ENCODE results near the gene SLC25A31.

The SLC25A31 gene

DNA sequence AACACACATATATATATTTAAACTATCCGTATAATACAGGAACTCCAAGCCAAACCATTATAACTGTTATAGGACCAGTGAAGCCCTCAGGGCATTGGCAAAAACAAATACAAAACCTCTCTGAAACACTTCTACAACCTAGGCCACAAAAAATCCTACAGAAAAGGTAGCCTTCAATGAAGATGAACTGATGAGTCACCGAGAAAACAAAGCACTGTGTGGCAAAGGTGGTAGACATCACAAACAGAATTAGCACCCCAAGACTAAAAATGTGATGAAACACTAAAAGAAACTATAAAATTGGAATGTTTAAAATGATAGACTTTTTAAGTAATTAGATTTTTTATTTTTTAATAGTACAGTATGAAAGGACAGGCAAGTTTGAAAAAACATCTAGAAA lies 46.4 kb downstream of the SLC25A31 start:
- TF ChIP-seq, protein P1, sequence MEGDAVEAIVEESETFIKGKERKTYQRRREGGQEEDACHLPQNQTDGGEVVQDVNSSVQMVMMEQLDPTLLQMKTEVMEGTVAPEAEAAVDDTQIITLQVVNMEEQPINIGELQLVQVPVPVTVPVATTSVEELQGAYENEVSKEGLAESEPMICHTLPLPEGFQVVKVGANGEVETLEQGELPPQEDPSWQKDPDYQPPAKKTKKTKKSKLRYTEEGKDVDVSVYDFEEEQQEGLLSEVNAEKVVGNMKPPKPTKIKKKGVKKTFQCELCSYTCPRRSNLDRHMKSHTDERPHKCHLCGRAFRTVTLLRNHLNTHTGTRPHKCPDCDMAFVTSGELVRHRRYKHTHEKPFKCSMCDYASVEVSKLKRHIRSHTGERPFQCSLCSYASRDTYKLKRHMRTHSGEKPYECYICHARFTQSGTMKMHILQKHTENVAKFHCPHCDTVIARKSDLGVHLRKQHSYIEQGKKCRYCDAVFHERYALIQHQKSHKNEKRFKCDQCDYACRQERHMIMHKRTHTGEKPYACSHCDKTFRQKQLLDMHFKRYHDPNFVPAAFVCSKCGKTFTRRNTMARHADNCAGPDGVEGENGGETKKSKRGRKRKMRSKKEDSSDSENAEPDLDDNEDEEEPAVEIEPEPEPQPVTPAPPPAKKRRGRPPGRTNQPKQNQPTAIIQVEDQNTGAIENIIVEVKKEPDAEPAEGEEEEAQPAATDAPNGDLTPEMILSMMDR (IDR thresholded peaks at IDR 0.05; ENCODE audit: insufficient read depth, missing control alignments) = no peak
- DNase-seq (ENCODE audit: insufficient read length, low spot score) (no peak), FAIRE-seq (no peak)

DNA sequence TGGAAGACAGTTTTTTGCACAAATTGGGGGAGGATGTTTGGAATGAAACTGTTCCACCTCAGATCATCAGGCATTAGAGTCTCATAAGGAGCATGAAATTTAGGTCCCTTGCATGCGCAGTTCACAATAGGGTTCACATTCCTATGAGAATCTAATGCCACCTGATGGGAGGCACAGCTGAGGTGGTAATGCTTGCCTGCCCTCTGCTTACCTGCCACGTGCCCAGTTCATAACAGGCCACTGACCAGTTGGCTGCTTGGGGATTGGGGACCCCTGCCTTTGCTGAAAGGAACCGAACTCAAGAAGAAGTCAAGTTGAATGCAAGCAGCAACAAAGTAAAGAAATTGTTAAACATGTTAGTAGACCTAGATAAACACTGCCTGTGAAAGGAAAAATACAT lies 47.3 kb downstream of the SLC25A31 start:
- FAIRE-seq (no peak), DNase-seq (ENCODE audit: insufficient read length, low spot score) (no peak)
- TF ChIP-seq, protein P1 (IDR thresholded peaks at IDR 0.05; ENCODE audit: insufficient read depth, missing control alignments) = no peak

DNA sequence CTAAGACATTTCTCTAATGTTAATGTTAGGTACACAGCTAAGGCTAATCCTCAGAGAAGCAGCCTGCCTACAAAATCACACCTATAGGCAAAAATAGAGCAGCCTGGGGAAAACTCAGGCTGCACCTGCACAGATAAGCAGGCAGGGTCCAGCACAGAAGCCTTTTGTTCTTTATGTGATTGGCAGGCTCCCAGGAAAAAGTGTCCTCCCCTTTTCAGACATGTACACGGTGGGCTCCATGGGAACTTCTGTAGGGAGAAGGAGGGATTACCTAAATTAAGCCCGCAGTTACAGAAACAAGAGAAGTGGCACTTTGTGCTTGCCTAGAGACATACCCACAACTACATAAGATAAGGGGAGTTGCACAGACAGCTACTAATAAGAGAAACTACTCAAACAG lies 47.9 kb downstream of the SLC25A31 start:
- TF ChIP-seq, protein P1 (IDR thresholded peaks at IDR 0.05; ENCODE audit: insufficient read depth, missing control alignments) = no peak
- DNase-seq (ENCODE audit: insufficient read length, low spot score) (no peak), FAIRE-seq (no peak)

DNA sequence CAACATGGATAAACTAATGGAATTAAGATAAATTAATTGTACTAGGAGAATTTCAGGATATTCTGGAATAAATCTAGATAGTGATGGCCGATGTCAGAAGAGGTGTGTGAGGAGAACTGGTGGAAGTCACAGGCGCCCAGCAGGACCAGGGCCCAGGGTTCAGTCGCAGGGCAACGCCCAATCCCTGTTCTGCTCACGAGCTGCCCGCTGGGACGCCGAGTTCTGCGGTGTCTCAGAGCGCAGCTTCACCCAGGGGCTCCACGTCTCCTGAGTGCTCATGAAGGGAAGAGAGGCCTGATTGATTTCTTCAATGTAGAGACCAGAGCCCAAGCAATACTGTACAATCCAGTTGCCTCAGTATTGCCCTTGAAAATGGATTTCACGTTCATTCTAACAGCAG lies 50.4 kb downstream of the SLC25A31 start:
- no peak for FAIRE-seq
- TF ChIP-seq, protein P1 (IDR thresholded peaks at IDR 0.05; ENCODE audit: insufficient read depth, missing control alignments) = no peak

DNA sequence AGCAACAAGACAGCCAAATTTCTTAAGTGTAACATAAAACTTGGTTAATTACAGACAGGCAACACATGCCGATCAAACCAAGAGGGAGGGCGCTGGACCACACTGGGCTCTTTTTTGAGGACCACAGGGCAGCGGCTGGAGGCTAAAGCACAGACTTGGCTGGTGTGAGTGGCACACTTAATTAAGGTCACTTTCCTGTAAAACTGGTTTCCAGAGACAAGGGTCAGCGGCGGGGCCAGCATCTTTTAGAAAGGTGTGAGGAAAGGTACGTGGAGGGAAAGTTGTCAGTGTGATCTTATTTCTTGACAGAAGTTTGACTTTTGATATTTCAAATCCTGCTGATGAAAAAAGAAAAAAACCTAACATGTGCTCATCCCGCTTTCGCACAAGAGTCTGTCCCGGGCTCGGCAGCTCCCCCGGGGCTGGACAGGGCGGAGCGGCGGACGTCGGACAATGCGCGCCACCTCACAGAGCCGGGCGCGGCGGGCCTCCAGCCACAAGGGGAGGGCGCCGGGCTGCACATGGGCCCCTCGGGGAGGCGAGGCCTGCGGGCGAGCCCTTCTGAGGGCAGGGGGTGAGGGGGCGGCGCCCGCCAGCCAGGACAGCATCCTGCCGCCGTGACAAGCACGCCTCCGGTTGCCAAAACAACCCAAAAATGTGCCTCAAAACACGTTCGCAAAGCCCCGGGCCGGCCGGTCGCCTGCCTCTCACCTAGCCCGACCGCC lies 51.3 kb downstream of the SLC25A31 start:
- DNase-seq (ENCODE audit: insufficient read length, low spot score) (no peak), FAIRE-seq (no peak)
- TF ChIP-seq, protein P1 (IDR thresholded peaks at IDR 0.05; ENCODE audit: insufficient read depth, missing control alignments) = no peak

More for the DNA sequence above, 50.4 kb downstream of the SLC25A31 start:
- DNase-seq (ENCODE audit: insufficient read length, low spot score) = no peak

DNA sequence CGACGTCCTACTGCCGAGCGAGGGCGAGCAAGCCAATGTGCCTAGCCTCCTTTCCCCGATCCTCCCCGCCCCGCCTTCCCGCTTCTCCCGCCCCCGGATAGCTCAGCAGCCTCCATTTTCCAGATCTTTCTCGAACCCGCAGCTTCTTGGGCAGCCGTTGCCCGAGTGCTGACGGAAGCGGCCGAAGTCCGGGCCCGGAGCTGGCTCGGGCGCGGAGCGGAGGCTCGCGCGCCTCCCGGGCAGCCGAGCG lies 51.8 kb downstream of the SLC25A31 start:
- TF ChIP-seq, protein P1 (IDR thresholded peaks at IDR 0.05; ENCODE audit: insufficient read depth, missing control alignments) = no peak
- DNase-seq (ENCODE audit: insufficient read length, low spot score) = peak; percentile 63
- FAIRE-seq = no peak

DNA sequence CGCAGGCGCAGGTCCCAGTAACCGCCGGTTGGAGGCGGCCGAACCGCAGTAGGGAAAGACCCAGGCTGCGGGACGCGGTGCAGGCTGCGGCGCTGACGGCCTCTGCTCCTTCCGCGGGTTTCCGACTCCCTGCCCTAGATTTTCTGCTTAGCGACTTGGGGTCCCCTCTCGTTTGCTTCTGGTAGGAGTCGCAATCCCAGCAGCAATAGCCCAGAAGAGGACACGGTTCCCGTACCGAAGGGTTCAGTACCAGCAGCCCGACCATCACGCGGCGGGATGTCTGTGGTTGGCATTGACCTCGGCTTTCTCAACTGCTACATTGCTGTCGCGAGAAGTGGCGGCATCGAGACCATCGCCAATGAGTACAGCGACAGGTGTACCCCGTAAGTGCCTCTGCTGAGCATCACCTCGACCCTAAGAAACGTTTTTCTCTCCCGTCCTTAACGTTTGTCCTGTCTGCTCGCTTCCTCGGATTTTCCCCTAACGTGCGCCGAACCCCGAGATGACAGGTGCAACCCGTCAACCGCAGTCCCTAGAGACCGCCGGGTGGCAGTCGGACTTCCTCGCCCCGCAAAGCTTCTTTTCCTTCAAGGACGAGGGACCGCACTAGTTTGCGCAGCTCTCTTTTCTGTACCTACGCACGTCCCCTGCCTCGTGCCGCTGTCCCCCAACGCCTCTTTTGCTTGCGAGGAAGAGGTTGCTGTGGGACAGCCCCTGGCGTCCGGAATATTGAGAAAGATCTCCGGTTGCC lies 52.2 kb downstream of the SLC25A31 start, which contains the start of gene HSPA4L:
Gene HSPA4L, plus strand, starts transcription at position 48 of the 751 bp plus-strand sequence. Its CDS starts 229 bp downstream, at position 277.
- TF ChIP-seq, protein P1 (IDR thresholded peaks at IDR 0.05; ENCODE audit: insufficient read depth, missing control alignments) = peak; percentile 37
- FAIRE-seq (no peak), DNase-seq (ENCODE audit: insufficient read length, low spot score) (no peak)

Data from D721Med (cell line).